PFSK-1 (cell line): ENCODE data around the gene PPM1J.

Experiments
- FOXP2 ChIP-seq: optimal IDR thresholded peaks from 2 replicates; pipeline ENCODE3; 2011; ENCODE audit warnings: borderline replicate concordance, control low read depth, inconsistent platforms; ENCODE audit not compliant: insufficient read depth; ENCODE audit errors: extremely low read length, extremely low read depth
- POLR2AphosphoS5 ChIP-seq: IDR thresholded peaks from 2 replicates; pipeline ENCODE4 v1.6.1; 2012; ENCODE audit warnings: low read depth, mild to moderate bottlenecking, control low read depth, low read length, moderate library complexity
- SIN3A ChIP-seq: IDR thresholded peaks from 2 replicates; pipeline ENCODE4 v1.6.1; 2012; ENCODE audit warnings: mild to moderate bottlenecking, low read length, moderate library complexity, borderline replicate concordance; ENCODE audit not compliant: insufficient read depth
- TAF1 ChIP-seq: IDR thresholded peaks from 2 replicates; pipeline ENCODE4 v1.6.1; 2012; ENCODE audit warnings: low read length, control low read depth, borderline replicate concordance; ENCODE audit not compliant: insufficient read depth
- TF ChIP-seq, protein P1 (sequence below), 2 experiments: IDR thresholded peaks; 2 replicates each; pipeline versions ENCODE4 v1.6.1 to v1.8.0; 2011 to 2012; ENCODE audit warnings: low read depth in 2 of 2, low read length in 2 of 2, control low read depth in 1 of 2, inconsistent platforms in 1 of 2, mild to moderate bottlenecking in 1 of 2, moderate library complexity in 1 of 2; ENCODE audit not compliant: insufficient read depth in 1 of 2

DNA sequence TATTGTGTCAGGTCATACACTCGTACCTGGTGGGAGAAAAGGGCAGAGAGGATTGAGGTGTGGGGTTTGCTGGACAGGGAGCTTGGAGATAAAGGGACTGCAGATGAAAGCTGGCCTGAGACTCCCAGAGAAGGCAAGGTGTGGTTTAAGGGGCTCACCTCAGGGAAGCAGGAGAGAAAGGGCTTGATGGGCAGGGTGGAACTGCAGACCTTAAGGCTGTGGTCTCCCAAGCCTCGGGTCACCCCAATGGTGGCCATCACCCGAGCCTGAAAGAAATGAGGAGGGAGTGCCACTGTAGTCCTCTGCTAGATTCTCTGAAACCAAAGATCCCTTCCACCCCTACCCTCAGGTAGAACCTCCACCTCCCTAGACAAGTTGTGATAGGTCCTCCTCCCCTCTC is 4.5 kb downstream of the PPM1J start:
- TF ChIP-seq POLR2AphosphoS5 (no peak), SIN3A (no peak), TAF1 (no peak), FOXP2 (no peak)
- TF ChIP-seq, protein P1, sequence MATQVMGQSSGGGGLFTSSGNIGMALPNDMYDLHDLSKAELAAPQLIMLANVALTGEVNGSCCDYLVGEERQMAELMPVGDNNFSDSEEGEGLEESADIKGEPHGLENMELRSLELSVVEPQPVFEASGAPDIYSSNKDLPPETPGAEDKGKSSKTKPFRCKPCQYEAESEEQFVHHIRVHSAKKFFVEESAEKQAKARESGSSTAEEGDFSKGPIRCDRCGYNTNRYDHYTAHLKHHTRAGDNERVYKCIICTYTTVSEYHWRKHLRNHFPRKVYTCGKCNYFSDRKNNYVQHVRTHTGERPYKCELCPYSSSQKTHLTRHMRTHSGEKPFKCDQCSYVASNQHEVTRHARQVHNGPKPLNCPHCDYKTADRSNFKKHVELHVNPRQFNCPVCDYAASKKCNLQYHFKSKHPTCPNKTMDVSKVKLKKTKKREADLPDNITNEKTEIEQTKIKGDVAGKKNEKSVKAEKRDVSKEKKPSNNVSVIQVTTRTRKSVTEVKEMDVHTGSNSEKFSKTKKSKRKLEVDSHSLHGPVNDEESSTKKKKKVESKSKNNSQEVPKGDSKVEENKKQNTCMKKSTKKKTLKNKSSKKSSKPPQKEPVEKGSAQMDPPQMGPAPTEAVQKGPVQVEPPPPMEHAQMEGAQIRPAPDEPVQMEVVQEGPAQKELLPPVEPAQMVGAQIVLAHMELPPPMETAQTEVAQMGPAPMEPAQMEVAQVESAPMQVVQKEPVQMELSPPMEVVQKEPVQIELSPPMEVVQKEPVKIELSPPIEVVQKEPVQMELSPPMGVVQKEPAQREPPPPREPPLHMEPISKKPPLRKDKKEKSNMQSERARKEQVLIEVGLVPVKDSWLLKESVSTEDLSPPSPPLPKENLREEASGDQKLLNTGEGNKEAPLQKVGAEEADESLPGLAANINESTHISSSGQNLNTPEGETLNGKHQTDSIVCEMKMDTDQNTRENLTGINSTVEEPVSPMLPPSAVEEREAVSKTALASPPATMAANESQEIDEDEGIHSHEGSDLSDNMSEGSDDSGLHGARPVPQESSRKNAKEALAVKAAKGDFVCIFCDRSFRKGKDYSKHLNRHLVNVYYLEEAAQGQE (IDR thresholded peaks at IDR 0.05; ENCODE audit: insufficient read depth in 1 of 2, low read depth in 2 of 2, low read length in 2 of 2): no peak
